Measurements from ENCODE around the gene KIAA0753.
"Not testable (repeated sequence)": the region's sequence is repeated elsewhere in the genome, so short reads cannot be mapped to it uniquely, and the experiment has no call there.

The KIAA0753 gene

GRCh38 chr17:6668727-6669425 is 28.4 kb upstream of the KIAA0753 start:
- DNase-seq (ENCODE audit: low spot score) = no peak

DNA sequence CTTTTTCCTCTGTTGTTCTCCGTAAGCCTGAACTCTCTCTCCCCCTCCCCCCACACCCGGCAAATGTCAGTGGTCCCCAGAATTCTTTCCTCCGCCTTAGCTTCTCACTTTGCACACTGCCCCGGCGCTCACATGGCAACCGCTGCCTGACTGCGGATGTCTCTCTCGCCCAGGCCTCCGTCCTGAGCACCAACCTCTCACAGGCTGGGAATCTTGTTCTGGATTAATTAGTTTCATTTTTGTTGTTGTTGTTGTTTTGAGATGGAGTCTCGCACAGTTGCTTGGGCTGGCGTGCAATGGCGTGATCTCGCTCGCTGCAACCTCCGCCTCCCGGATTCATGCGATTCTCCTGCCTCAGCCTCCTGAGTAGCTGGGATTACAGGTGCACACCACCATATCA is 27.7 kb upstream of the KIAA0753 start:
- no peak for DNase-seq (ENCODE audit: low spot score)

GRCh38 chr17:6667516-6667915 is 27.0 kb upstream of the KIAA0753 start:
- DNase-seq (ENCODE audit: low spot score) = no peak

- DNase-seq (ENCODE audit: low spot score) = no peak
These were observed 26.0 kb upstream of the KIAA0753 start for GRCh38 chr17:6666557-6666956.

DNA sequence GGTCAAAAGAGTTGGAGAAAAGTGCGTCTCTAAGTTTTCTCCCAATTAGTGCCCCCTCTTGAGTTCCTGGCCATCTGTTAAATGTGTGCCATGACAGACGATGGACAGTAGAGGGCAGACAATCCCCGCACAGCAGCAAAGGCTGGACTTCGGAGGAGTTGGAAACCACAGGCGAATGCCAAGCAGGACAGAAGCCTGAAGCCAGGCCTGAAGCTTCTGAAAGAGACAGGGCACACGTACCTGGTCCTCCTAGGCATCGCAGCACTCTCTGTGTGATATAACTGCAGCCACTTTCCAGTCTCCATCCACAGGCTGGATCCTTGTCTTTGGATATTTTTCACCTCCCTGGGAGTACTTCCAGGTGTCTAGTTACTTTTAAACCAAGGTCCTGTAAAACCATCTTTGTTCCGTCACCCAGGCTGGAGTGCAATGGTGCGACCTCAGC is 25.6 kb upstream of the KIAA0753 start:
- peak; percentile 67 for DNase-seq (ENCODE audit: low spot score)

GRCh38 chr17:6663200-6663599 is 22.7 kb upstream of the KIAA0753 start:
- not testable (repeated sequence) for DNase-seq (ENCODE audit: low spot score)

DNA sequence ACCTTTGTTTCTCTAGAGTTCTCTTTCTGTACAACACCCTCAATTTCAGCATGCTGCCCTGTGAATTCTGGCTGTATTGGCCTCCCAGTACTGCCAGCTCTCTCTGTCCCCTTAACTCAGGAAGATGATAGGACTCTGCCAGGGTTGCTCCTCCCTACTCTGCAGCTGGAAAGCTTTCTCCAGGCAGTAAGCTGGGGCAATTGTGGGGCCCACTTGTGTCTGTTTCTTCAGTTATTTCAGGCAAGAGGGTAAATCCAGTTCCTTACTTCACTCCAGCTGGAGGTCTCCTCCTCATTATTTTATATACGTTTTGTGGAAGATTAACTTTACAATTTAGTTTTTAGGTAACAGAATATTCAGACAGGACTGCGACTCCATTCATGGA is 20.9 kb upstream of the KIAA0753 start:
- DNase-seq (ENCODE audit: low spot score) = no peak

GRCh38 chr17:6660805-6661463 is 20.4 kb upstream of the KIAA0753 start:
- no peak for DNase-seq (ENCODE audit: low spot score)

DNA sequence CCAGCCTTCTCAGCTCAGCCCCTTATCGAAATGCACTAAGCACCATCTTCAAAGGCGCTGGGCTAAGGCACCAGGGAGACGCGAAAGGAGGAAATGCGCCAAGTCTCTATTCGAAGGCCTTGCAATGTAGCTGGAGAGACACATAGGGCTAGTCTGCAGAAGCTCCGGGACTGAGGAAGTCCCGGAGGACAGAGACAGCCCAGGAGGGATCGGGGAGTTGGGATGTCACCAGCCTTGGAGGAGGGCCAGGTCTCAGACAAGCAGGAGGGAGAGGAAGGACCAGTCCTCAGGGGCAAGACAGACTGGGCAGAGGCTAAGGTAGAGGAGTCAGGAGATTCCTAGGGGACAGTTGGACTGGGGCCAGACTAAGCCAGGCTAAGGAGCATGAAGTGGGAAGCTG is 19.6 kb upstream of the KIAA0753 start:
- DNase-seq (ENCODE audit: low spot score) = no peak

GRCh38 chr17:6658411-6658810 is 17.9 kb upstream of the KIAA0753 start:
- DNase-seq (ENCODE audit: low spot score) = not testable (repeated sequence)

DNA sequence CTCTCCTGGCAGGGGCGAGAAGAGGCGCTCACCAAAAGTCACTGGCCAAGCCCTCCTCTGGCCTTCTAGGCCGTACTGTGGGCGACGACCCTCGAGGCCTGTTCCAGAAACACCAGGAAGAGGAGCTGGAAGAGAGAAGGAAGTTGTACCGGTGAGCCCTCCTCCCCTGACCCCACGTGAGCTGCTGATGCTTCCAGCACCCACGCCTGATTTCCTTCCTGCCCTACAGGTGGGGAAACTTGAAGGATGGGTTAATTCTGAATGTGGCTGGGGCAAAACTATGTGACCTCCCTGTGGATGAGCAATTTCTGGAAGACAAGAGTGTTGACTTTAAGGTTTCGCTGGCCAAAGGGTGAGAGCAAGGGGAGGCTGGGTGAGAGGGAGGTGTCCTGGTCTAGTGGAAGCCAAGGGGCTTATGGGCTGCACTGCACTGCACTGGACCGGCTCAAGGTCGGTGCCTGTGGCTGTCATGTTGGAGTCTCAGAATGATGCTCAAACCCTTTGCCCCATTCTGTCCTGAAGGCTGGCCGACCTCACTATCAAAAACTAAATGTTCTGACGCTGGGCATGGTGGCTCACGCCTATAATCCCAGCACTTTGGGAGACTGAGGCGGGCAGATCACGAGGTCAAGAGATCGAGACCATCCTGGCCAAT is 17.2 kb upstream of the KIAA0753 start:
- DNase-seq (ENCODE audit: low spot score) = no peak

- not testable (repeated sequence) for DNase-seq (ENCODE audit: low spot score)
These were observed 16.5 kb upstream of the KIAA0753 start for GRCh38 chr17:6656797-6657632.

DNA sequence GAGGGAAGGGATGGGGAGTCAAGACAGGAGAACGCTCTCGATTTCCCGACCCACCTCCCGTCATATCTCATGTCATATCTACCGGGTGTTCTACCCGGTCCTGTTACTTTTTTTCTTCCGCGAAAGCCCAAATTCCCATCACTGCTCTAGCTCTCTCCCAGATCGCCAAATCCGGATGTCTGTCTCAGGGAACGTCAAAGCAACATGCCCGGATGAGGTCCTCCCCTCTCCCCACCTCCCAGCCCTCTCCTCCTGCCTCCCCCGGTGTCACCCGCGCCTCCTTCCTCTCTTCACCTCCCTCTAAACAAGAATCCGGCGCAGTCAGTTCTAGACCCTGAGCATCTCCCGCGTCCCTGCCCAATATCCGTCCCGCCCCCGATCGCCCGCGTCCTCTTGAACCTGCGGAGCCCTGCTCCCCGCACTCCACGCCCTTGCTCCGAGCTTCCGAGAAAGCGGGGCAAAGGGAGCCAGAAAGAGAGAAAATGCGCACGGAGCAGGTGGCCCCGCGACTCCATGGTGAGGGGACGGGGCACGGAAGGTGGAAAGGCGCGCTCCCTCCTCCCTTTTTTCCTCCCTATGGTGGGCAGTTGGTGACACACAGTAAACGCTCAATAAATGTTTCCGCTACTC is 15.3 kb upstream of the KIAA0753 start:
- not testable (repeated sequence) for DNase-seq (ENCODE audit: low spot score)

- DNase-seq (ENCODE audit: low spot score) = no peak
These were observed 14.6 kb upstream of the KIAA0753 start for GRCh38 chr17:6654841-6655731.

DNA sequence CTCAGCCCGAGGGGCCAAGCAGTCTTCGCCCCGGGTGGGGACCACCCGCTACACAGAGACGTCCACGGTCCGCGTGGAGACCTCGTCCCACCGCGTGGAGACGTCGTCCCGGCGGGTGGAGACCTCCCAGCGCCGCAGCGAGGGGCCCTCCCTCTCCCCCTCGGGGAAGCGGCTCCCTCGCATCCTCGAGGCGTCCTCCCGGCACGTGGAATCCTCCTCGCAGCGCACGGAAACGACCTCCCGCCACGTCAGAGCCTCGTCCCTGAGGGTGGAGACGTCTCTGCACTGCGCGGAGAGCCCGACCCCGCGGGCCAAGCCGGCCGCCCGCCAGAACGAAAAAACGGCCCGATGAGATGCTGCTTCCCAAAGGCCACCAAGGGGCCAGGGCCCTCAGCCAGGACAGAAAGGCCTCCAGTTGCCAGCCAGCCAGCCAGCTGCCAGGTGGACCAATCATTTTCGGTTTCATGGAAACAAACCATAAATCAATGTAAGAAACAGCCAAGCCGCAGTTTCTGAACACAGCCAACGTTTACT is 11.5 kb upstream of the KIAA0753 start:
- DNase-seq (ENCODE audit: low spot score) = peak; percentile 56

DNA sequence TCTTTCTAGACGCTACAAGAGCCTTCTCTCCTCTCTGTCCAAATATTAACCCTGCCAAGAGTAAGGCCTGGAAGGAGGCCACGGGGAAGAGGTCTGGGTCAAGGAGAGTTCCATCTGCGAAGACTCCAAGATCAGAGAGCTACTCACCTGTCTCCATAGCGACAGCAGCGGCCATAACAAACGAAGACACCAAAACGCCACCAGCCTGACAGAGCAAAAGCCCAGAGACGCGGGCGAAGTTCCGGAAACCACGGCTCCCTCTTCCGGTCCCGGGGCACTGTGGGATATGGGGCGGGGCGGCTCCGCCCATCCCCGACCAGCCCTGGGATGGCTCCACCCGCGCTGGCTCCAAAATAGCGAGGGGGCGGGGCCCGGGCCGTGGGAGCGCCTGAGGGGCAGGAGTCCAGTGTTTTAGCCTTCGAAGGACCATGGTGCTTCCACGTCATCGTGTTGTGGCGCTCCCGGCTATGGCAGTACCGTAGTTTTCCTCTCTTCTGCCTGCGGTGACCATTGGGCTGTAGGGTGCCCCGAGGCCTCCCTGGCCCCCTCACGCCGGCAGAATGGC is 10.9 kb upstream of the KIAA0753 start, which contains the start of the genes C17orf100 and MED31:
C17orf100 (plus strand) TSS at position 409 of the 565 bp plus-strand sequence; CDS start at position 561, 152 bp downstream.
MED31 (minus strand) TSS at position 252 of the 565 bp plus-strand sequence; CDS start at position 175, 77 bp downstream.
- DNase-seq (ENCODE audit: low spot score) = peak; percentile 90

- no peak for DNase-seq (ENCODE audit: low spot score)
These were observed 7.7 kb upstream of the KIAA0753 start for GRCh38 chr17:6648181-6648580.

DNA sequence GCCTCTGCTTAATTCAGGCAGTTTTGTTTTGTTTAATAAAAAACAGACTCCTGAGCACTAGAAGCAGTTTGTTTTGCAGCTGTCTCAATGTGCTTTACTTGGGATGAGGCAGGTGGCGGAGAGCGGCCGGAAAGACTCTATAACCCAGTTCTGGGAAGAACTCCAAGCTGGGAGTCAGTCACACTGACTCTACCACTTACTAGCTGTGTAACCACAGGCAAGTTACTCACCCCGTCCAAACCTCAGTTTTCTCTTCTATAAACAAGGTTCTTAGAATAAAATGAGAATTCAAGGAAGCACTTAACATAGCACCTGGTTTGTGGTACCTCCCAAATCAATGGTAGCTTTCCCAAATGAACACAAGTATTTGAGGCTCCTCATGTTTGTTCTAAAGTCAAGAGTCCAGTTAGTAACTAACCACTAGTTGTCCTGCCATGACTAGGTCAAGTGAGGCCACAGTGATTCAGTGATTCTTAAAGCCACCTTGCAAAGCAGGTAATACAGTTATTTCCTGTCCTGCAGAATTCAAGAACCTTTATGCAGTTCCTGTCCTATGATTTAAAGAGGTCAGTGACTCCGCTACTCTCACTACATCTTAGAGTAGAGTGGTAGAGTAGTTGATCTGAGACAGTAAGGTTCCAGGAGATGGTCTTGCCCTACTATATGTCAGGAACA is 3.1 kb upstream of the KIAA0753 start:
- no peak for DNase-seq (ENCODE audit: low spot score)

GRCh38 chr17:6642592-6642991 is 2.1 kb upstream of the KIAA0753 start:
- no peak for DNase-seq (ENCODE audit: low spot score)
